ENCODE results near the gene CDC27. TPM values are rescaled to one million over a fixed set of nuclear protein-coding genes. Genes with fewer than 3 reads are reported as not detected.

CDC27 gene
- total and polyA plus RNA-seq, 2 donors (not counting 3 experiments of a cell fraction or from before 2014, with no cell fraction given) = 76.1 to 172 TPM

- H3K4me1 ChIP-seq (ENCODE audit: control insufficient read depth, extremely low read depth, insufficient read depth, low read length) = no peaks in the 10 kb centered on the region
- FAIRE-seq (no peak), DNase-seq (ENCODE audit: low read depth, low spot score) (no peak)
- no peak overlapping the region for H2AFZ ChIP-seq (ENCODE audit: low read depth, low read length)
- H3K27ac ChIP-seq (ENCODE audit: insufficient read depth, low read depth, low read length) = no peak overlapping the region
- no peaks in the 10 kb centered on the region for H3K27me3 ChIP-seq (ENCODE audit: control insufficient read depth in 2 of 2, insufficient read depth in 2 of 2, low read length in 2 of 2)
- no TSS peak for BruUV-seq (replicated peaks)
- no peak overlapping the region for H3K4me2 ChIP-seq (ENCODE audit: insufficient read depth, low read length)
- CTCF ChIA-PET = no interaction called here
- H3K4me3 ChIP-seq (replicated peaks in 1 of 3; ENCODE audit: insufficient read depth in 1 of 3, low read depth in 1 of 3, low read length in 3 of 3) = no peak overlapping the region
- no peaks in the 10 kb centered on the region for H3K36me3 ChIP-seq (ENCODE audit: control insufficient read depth in 2 of 2, extremely low read depth in 1 of 2, insufficient read depth in 2 of 2, low read length in 2 of 2)
- H3K79me2 ChIP-seq (ENCODE audit: control insufficient read depth, insufficient read depth, low read length) = no peaks in the 10 kb centered on the region
- no peaks in the 10 kb centered on the region for H3K9me1 ChIP-seq (replicated peaks; ENCODE audit: control insufficient read depth, extremely low read depth, insufficient read depth, low read length)
- H3K9me3 ChIP-seq (replicated peaks; ENCODE audit: control insufficient read depth, insufficient read depth, low read length) = no peaks in the 10 kb centered on the region
- intact Hi-C loops (cut with micrococcal nuclease) (no loop called here), dilution Hi-C loops (cut with MboI; ENCODE audit: extremely low pct_ligation_motif_present, low sequenced_read_pairs) (no loop called here)
- POLR2A ChIA-PET = no interaction called here
- H3K9ac ChIP-seq (replicated peaks; ENCODE audit: extremely low read depth, insufficient read depth, low read length) = no peak overlapping the region
- TF ChIP-seq GATA2 (IDR thresholded peaks at IDR 0.05; ENCODE audit: insufficient read depth, insufficient read length, low read depth, low read length) (no peak), CTCF (IDR thresholded peaks at IDR 0.05; ENCODE audit: extremely low read depth in 1 of 2, insufficient read depth in 1 of 2, low read depth in 1 of 2, low read length in 2 of 2) (no peak), POLR2AphosphoS5 (IDR thresholded peaks at IDR 0.05; ENCODE audit: insufficient read depth, low read depth, low read length) (no peak), JUN (IDR thresholded peaks at IDR 0.05; ENCODE audit: borderline replicate concordance, insufficient read depth, insufficient read length, low read depth) (no peak), POLR2A (IDR thresholded peaks at IDR 0.05; ENCODE audit: low read depth, low read length) (no peak), FOS (IDR thresholded peaks at IDR 0.05; ENCODE audit: borderline replicate concordance, insufficient read depth, low read length) (no peak), MYC (IDR thresholded peaks at IDR 0.05; ENCODE audit: low read depth, low read length) (no peak), MAX (IDR thresholded peaks at IDR 0.05; ENCODE audit: insufficient read depth, insufficient read length) (no peak), EZH2 (IDR thresholded peaks at IDR 0.05; ENCODE audit: borderline replicate concordance, low read depth, low read length, severe bottlenecking) (no peak)
- H4K20me1 ChIP-seq (replicated peaks; ENCODE audit: control insufficient read depth, extremely low read depth, insufficient read depth, low read length) = no peaks in the 10 kb centered on the region
Observed at GRCh38 chr17:47199627-47200324, 10.7 kb upstream of the CDC27 start.
